K562 (cell line): ENCODE measurements around the gene INSYN2B. TPM values are rescaled to one million over a fixed set of nuclear protein-coding genes. Genes with fewer than 3 reads are reported as not detected.

Experiments used
- ATAC-seq: fragments of 200-7000 bp; cut with Tn5 transposase; 3 replicates; pipeline ENCODE4 v1.9.1; 2020; ENCODE audit warnings: moderate library complexity
- BruUV-seq: library from RNA; stranded (reverse); fragments of 400-500 nt; replicated peaks from 2 replicates; lab custom pipeline; 2021; lab: Mats Ljungman, UMichigan
- CTCF ChIA-PET: fragments of 300-600 bp; formaldehyde crosslinking; extraction: SDS; loops from one replicate; lab custom pipeline; 2021; ENCODE audit warnings: low intra/inter-chr PET ratio; lab: Yijun Ruan, JAX
- POLR2A ChIA-PET: fragments of 300-600, 350-650 bp; sonication (Branson Sonifier 250); formaldehyde crosslinking; extraction: SDS; loops from one replicate; lab custom pipeline; 2021; ENCODE audit warnings: antibody characterized with exemption, inconsistent platforms; lab: Yijun Ruan, JAX
- DNase-seq, 4 experiments: peaks; one replicate each; pipeline versions ENCODE4 v3.0.0 to v3.0.0-alpha.2; 2011 to 2018; ENCODE audit warnings: low spot score in 3 of 4, mixed read lengths in 3 of 4; ENCODE audit errors: extremely low read depth in 1 of 4
- FAIRE-seq: peaks from 2 replicates; lab custom pipeline; 2011; peaks lifted over from hg19 to GRCh38; lab: Jason Lieb, UNC
- H2AFZ ChIP-seq: 2 replicates; pipeline ENCODE4 v1.6.0; 2011; ENCODE audit warnings: low read depth, low read length, control low read depth, inconsistent platforms
- H3K27ac ChIP-seq: fragments of 200-600 bp; 3 replicates; pipeline ENCODE4 v1.8.0; 2011; ENCODE audit warnings: low read depth, mild to moderate bottlenecking, control low read depth, inconsistent platforms, low read length, moderate library complexity, mixed read lengths; ENCODE audit errors: extremely low read depth
- H3K27me3 ChIP-seq, 2 experiments: fragments of 300-600 bp in 1 of 2; 2 replicates in 1 of 2; 3 replicates in 1 of 2; pipeline versions ENCODE4 v1.6.0 to v1.8.0; 2011; ENCODE audit warnings: inconsistent platforms in 2 of 2, low read length in 2 of 2, mild to moderate bottlenecking in 1 of 2, mixed read lengths in 1 of 2, moderate library complexity in 1 of 2; ENCODE audit not compliant: control insufficient read depth in 2 of 2, insufficient read depth in 2 of 2
- H3K36me3 ChIP-seq: fragments of 300-600 bp; 3 replicates; pipeline ENCODE4 v1.8.0; 2011; ENCODE audit warnings: mild to moderate bottlenecking, low read length, inconsistent platforms; ENCODE audit not compliant: control insufficient read depth, insufficient read depth
- H3K4me1 ChIP-seq, 2 experiments: fragments of 200-600 bp in 1 of 2; replicated peaks in 1 of 2; 2 replicates in 1 of 2; 3 replicates in 1 of 2; pipeline versions ENCODE4 v1.5.1 to v1.8.0; 2011; ENCODE audit warnings: inconsistent platforms in 2 of 2, low read length in 2 of 2, mild to moderate bottlenecking in 1 of 2, mixed read lengths in 1 of 2, moderate library complexity in 1 of 2; ENCODE audit not compliant: control insufficient read depth in 2 of 2, insufficient read depth in 2 of 2
- H3K4me2 ChIP-seq: 2 replicates; pipeline ENCODE4 v1.6.1; 2011; ENCODE audit warnings: low read length, control low read depth, inconsistent platforms, mixed read lengths; ENCODE audit not compliant: insufficient read depth
- H3K4me3 ChIP-seq: fragments of 200-600 bp; sonication (generic), shearing (Covaris generic); 2 replicates; pipeline ENCODE4 v1.5.1; 2016; ENCODE audit warnings: control low read depth, inconsistent platforms
- H3K79me2 ChIP-seq: fragments of 200-600 bp; 3 replicates; pipeline ENCODE4 v1.8.0; 2011; ENCODE audit warnings: low read length, inconsistent platforms; ENCODE audit not compliant: control insufficient read depth, insufficient read depth
- H3K9ac ChIP-seq, 2 experiments: 2 replicates each; pipeline versions ENCODE4 v1.6.0 to v1.6.1; 2011; ENCODE audit warnings: low read depth in 2 of 2, low read length in 2 of 2, control low read depth in 1 of 2, inconsistent platforms in 1 of 2, mild to moderate bottlenecking in 1 of 2, mixed read lengths in 1 of 2; ENCODE audit not compliant: insufficient read depth in 1 of 2
- H3K9me1 ChIP-seq: one replicate; pipeline ENCODE4 v1.6.0; 2011; ENCODE audit warnings: inconsistent platforms, mild to moderate bottlenecking, low read length, moderate library complexity; ENCODE audit not compliant: control insufficient read depth, insufficient read depth
- H3K9me3 ChIP-seq: replicated peaks from 2 replicates; pipeline ENCODE4 v1.5.1; 2011; ENCODE audit warnings: low read depth, low read length, inconsistent platforms; ENCODE audit not compliant: control insufficient read depth, insufficient read depth
- H4K20me1 ChIP-seq: replicated peaks from 2 replicates; pipeline ENCODE4 v1.6.1; 2011; ENCODE audit warnings: low read length, inconsistent platforms, mixed read lengths; ENCODE audit not compliant: control insufficient read depth, insufficient read depth
- ARNT ChIP-seq, 2 experiments: fragments of 450-650 bp; IDR thresholded peaks; 2 replicates each; pipeline ENCODE4 v1.6.1; 2016; ENCODE audit warnings: mild to moderate bottlenecking in 1 of 2
- BCOR ChIP-seq: fragments of 450-650 bp; IDR thresholded peaks from 2 replicates; pipeline ENCODE4 v1.6.1; 2016
- JUN ChIP-seq, 2 experiments: sonication (generic) in 1 of 2; formaldehyde crosslinking in 1 of 2; IDR thresholded peaks; 2 replicates each; pipeline versions ENCODE4 v1.6.1 to v1.8.0; 2012 to 2022; ENCODE audit warnings: borderline replicate concordance in 2 of 2, mild to moderate bottlenecking in 2 of 2, improper control_type of control experiment in 1 of 2, low read depth in 1 of 2, low read length in 1 of 2, missing genetic modification reagents in 1 of 2
- MAFG ChIP-seq: fragments of 450-650 bp; conservative IDR thresholded peaks from 2 replicates; pipeline ENCODE4 v1.6.1; 2016; ENCODE audit warnings: missing genetic modification characterization, missing compliant biosample characterization
- PBX2 ChIP-seq, 2 experiments: IDR thresholded peaks in 1 of 2; conservative IDR thresholded peaks in 1 of 2; 2 replicates each; pipeline ENCODE4 v1.6.1; 2016; ENCODE audit warnings: low read depth in 2 of 2, mild to moderate bottlenecking in 1 of 2, missing compliant biosample characterization in 1 of 2, missing genetic modification characterization in 1 of 2, moderate library complexity in 1 of 2
- SMARCA4 ChIP-seq: fragments of 450-650 bp; IDR thresholded peaks from 2 replicates; pipeline ENCODE4 v1.6.1; 2016
- VEZF1 ChIP-seq: fragments of 200-800 bp; sonication (Bioruptor generic); IDR thresholded peaks from 2 replicates; pipeline ENCODE4 v1.6.1; 2017; ENCODE audit warnings: missing genetic modification characterization, missing compliant biosample characterization
- ZNF143 ChIP-seq: sonication (generic); formaldehyde crosslinking; IDR thresholded peaks from 2 replicates; pipeline ENCODE4 v1.9.0; 2022; ENCODE audit warnings: mild to moderate bottlenecking, missing genetic modification reagents
- WGBS: fragments of 100-300 bp; shearing (Covaris generic); methylation state at CpG from one replicate; pipeline ENCODE4 v1.1.6; 2016; ENCODE audit warnings: low coverage, mixed read lengths; ENCODE audit not compliant: insufficient coverage; ENCODE audit errors: missing lambda C conversion rate; 5-methylcytosine and 5-hydroxymethylcytosine counted together
- in situ Hi-C: fragments of 300-500 bp; cut with MboI; formaldehyde crosslinking; loops from 4 replicates; pipeline ENCODE4 v1.15.0; 2018; ENCODE audit warnings: inconsistent platforms, mixed read lengths
- intact Hi-C: fragments of 100-400 bp; cut with micrococcal nuclease; formaldehyde crosslinking; loops from 2 replicates; pipeline ENCODE4 v1.14.2; 2022
- polyA plus RNA-seq, 8 experiments: library from polyadenylated mRNA; depleted of rRNA in 4 of 8; stranded (reverse) in 5 of 8; unstranded in 3 of 8; fragments of >200 nt; fragmentation: Nextera tagmentation in 2 of 8; fragmentation: Illumina TruSeq in 1 of 8; extraction: Ambion mirVana in 2 of 8; extraction: Trizol in 1 of 8; gene quantifications; 2 replicates each; pipeline versions ENCODE4 v1.2.1 to v1.2.3, GENCODE V29; 2011 to 2014; ENCODE audit warnings: inconsistent platforms in 1 of 8, missing spikeins in 1 of 8
- total RNA-seq, 7 experiments: library from RNA; depleted of rRNA in 6 of 7; stranded (reverse); fragments of >200 nt in 6 of 7; fragmentation: Illumina TruSeq in 2 of 7; extraction: Trizol in 2 of 7; gene quantifications; 2 replicates each; pipeline versions ENCODE4 v1.2.1 to v1.2.3, GENCODE V29; 2011 to 2021; ENCODE audit warnings: low replicate concordance in 1 of 7

The INSYN2B gene
- total and polyA plus RNA-seq, 9 of the 15 experiments (the other 6 are each of a cell fraction or from before 2014, with no cell fraction given): not detected

- TF ChIP-seq PBX2 (CRISPR knock-in tag; IDR thresholded peaks at IDR 0.05; ENCODE audit: low read depth): no peak
- TF ChIP-seq PBX2 (tag; conservative IDR thresholded peaks at IDR 0.05; ENCODE audit: low read depth): no peak
- no peak for TF ChIP-seq ZNF143
- TF ChIP-seq ARNT (IDR thresholded peaks at IDR 0.05): no peak
- no peak for TF ChIP-seq VEZF1 (CRISPR knock-in tag)
- TF ChIP-seq MAFG: peak; percentile 23; the same call in 1 of the 2 replicates
- no peak for TF ChIP-seq SMARCA4
- TF ChIP-seq BCOR: no peak
Measured at GRCh38 chr5:170025853-170026252, 45.6 kb upstream of the INSYN2B start (continued).

GRCh38 chr5:170021506-170021905 is 41.2 kb upstream of the INSYN2B start:
- WGBS: 13% methylated on average over 8 of the region's 8 CpGs
- Histone ChIP-seq H3K4me3 (no peak overlapping the region), H3K27ac (no peak overlapping the region), H3K9me3 (no peaks in the 10 kb centered on the region), H3K27me3 (peaks cover 5 to 12% of the 10 kb centered on the region in 2 experiments; a peak in 3 of 5 replicates), H3K9ac (no peak overlapping the region), H3K4me1 (no peaks in the 10 kb centered on the region), H3K9me1 (no peaks in the 10 kb centered on the region), H3K79me2 (no peaks in the 10 kb centered on the region), H3K4me2 (no peak overlapping the region), H3K36me3 (no peaks in the 10 kb centered on the region), H2AFZ (no peak overlapping the region), H4K20me1 (peaks cover 8% of the 10 kb centered on the region; the same call in 1 of the 2 replicates)
- TF ChIP-seq JUN (IDR thresholded peaks at IDR 0.05; ENCODE audit: borderline replicate concordance, low read depth, low read length) (no peak), JUN (CRISPR knock-in tag; IDR thresholded peaks at IDR 0.05; ENCODE audit: borderline replicate concordance) (no peak)
- intact Hi-C loops: no loop called here
- POLR2A ChIA-PET: interaction anchor here (1.1 kb wide), 1 partner anchor 740 kb away, joined by 3 read pairs; no protein-coding TSS in a partner anchor
- BruUV-seq: no TSS peak
- ATAC-seq (no peak), FAIRE-seq (no peak), DNase-seq (no peak)
- in situ Hi-C loops: no loop called here
- CTCF ChIA-PET: no interaction called here
